HG03432 (cell line): ENCODE data around the gene HDAC4.

Source experiments
- ATAC-seq: cut with Tn5 transposase; IDR thresholded peaks from one replicate; pipeline ENCODE4 v1.9.1; 2021; ENCODE audit warnings: mild to moderate bottlenecking, moderate library complexity; ENCODE audit not compliant: unreplicated experiment

HDAC4 gene

GRCh38 chr2:239024226-239024625, 376.6 kb downstream of the HDAC4 start:
- no peak for ATAC-seq

- ATAC-seq = no peak
Observed at GRCh38 chr2:239022437-239023260, 378.2 kb downstream of the HDAC4 start.

GRCh38 chr2:239021651-239022436, 379.0 kb downstream of the HDAC4 start:
- ATAC-seq = no peak

- no peak for ATAC-seq
Observed at GRCh38 chr2:239021224-239021623, 379.6 kb downstream of the HDAC4 start.

- ATAC-seq = no peak
Observed at GRCh38 chr2:239020541-239021041, 380.2 kb downstream of the HDAC4 start.

GRCh38 chr2:239019183-239019581, 381.6 kb downstream of the HDAC4 start:
- no peak for ATAC-seq

GRCh38 chr2:239018271-239019182, 382.3 kb downstream of the HDAC4 start:
- ATAC-seq = no peak

GRCh38 chr2:239017491-239018098, 383.2 kb downstream of the HDAC4 start:
- ATAC-seq = no peak

- ATAC-seq = no peak
Observed at GRCh38 chr2:239015901-239016675, 384.7 kb downstream of the HDAC4 start.

GRCh38 chr2:239015218-239015900, 385.5 kb downstream of the HDAC4 start:
- ATAC-seq = no peak

- ATAC-seq = no peak
Observed at GRCh38 chr2:239014458-239015217, 386.2 kb downstream of the HDAC4 start.

- no peak for ATAC-seq
Observed at GRCh38 chr2:239013678-239013976, 387.2 kb downstream of the HDAC4 start.

- ATAC-seq = no peak
Observed at GRCh38 chr2:239012936-239013677, 387.7 kb downstream of the HDAC4 start.

GRCh38 chr2:239012228-239012627, 388.6 kb downstream of the HDAC4 start:
- no peak for ATAC-seq

GRCh38 chr2:239009589-239009961, 391.2 kb downstream of the HDAC4 start:
- ATAC-seq = no peak

- ATAC-seq = no peak
Observed at GRCh38 chr2:239008677-239009588, 391.9 kb downstream of the HDAC4 start.

GRCh38 chr2:239008004-239008403, 392.8 kb downstream of the HDAC4 start:
- ATAC-seq = no peak
